ENCODE results near the gene EYA2. TPM values are rescaled to one million over a fixed set of nuclear protein-coding genes. Genes with fewer than 3 reads are reported as not detected.

EYA2 gene
- total and polyA plus RNA-seq, 4 donors = 1.6 to 4.4 (median 2.1) TPM

GRCh38 chr20:47111576-47111975 lies 216.9 kb downstream of the EYA2 start:
- Histone ChIP-seq H3K36me3 (ENCODE audit: control insufficient read depth in 4 of 4, insufficient read depth in 4 of 4, low read length in 4 of 4) (no peaks in the 10 kb centered on the region), H3K27ac (ENCODE audit: low read depth in 1 of 2, low read length in 1 of 2) (no peak overlapping the region), H3K4me3 (no peak overlapping the region), H3K27me3 (ENCODE audit: control insufficient read depth in 3 of 3, insufficient read depth in 3 of 3, low read length in 2 of 3) (no peaks in the 10 kb centered on the region), H3K9ac (ENCODE audit: insufficient read depth in 1 of 2, low read length in 2 of 2) (no peak overlapping the region), H3K9me3 (ENCODE audit: control insufficient read depth in 4 of 4, insufficient read depth in 3 of 4, low read length in 3 of 4) (peaks cover 0 to 20% (median 2%) of the 10 kb centered on the region in 4 donors), H3K4me1 (ENCODE audit: control insufficient read depth in 5 of 5, insufficient read depth in 5 of 5, low read length in 5 of 5) (no peaks in the 10 kb centered on the region)
- ATAC-seq (ENCODE audit: insufficient read depth, low FRiP score) = no peak
- WGBS, 2 donors = 77 to 84% methylated on average over 5 of the region's 5 CpGs
- DNase-seq = no peak
- TF ChIP-seq CTCF (IDR thresholded peaks at IDR 0.05; ENCODE audit: control extremely low read depth, extremely low read depth) = no peak

- TF ChIP-seq CTCF (IDR thresholded peaks at IDR 0.05; ENCODE audit: control extremely low read depth, extremely low read depth) = no peak
- Histone ChIP-seq H3K27me3 (ENCODE audit: control insufficient read depth in 3 of 3, insufficient read depth in 3 of 3, low read length in 2 of 3) (no peaks in the 10 kb centered on the region), H3K36me3 (ENCODE audit: control insufficient read depth in 4 of 4, insufficient read depth in 4 of 4, low read length in 4 of 4) (no peaks in the 10 kb centered on the region), H3K9me3 (ENCODE audit: control insufficient read depth in 4 of 4, insufficient read depth in 3 of 4, low read length in 3 of 4) (peaks cover 0 to 15% (median 2%) of the 10 kb centered on the region in 4 donors), H3K27ac (ENCODE audit: low read depth in 1 of 2, low read length in 1 of 2) (no peak overlapping the region), H3K9ac (ENCODE audit: insufficient read depth in 1 of 2, low read length in 2 of 2) (no peak overlapping the region), H3K4me1 (ENCODE audit: control insufficient read depth in 5 of 5, insufficient read depth in 5 of 5, low read length in 5 of 5) (peaks cover 0 to 11% (median 0%) of the 10 kb centered on the region in 5 donors), H3K4me3 (no peak overlapping the region)
- 67 to 75% methylated on average over 5 of the region's 5 CpGs for WGBS, 2 donors
- DNase-seq (no peak), ATAC-seq (ENCODE audit: insufficient read depth, low FRiP score) (no peak)
These were observed 218.9 kb downstream of the EYA2 start for GRCh38 chr20:47113362-47114109.

GRCh38 chr20:47115694-47116093 lies 221.1 kb downstream of the EYA2 start:
- H3K9ac ChIP-seq (ENCODE audit: insufficient read depth in 1 of 2, low read length in 2 of 2) = no peak overlapping the region
- no peak for TF ChIP-seq CTCF (IDR thresholded peaks at IDR 0.05; ENCODE audit: control extremely low read depth, extremely low read depth)
- 90 to 93% methylated on average over 4 of the region's 4 CpGs for WGBS, 2 donors
- DNase-seq = no peak
- no peak overlapping the region for H3K4me3 ChIP-seq
- H3K4me1 ChIP-seq (ENCODE audit: control insufficient read depth in 5 of 5, insufficient read depth in 5 of 5, low read length in 5 of 5) = peaks cover 0 to 15% (median 2%) of the 10 kb centered on the region in 5 donors
- H3K36me3 ChIP-seq (ENCODE audit: control insufficient read depth in 4 of 4, insufficient read depth in 4 of 4, low read length in 4 of 4) = no peaks in the 10 kb centered on the region
- no peak for ATAC-seq (ENCODE audit: insufficient read depth, low FRiP score)
- H3K9me3 ChIP-seq (ENCODE audit: control insufficient read depth in 4 of 4, insufficient read depth in 3 of 4, low read length in 3 of 4) = peaks cover 0 to 11% (median 2%) of the 10 kb centered on the region in 4 donors
- H3K27ac ChIP-seq (ENCODE audit: low read depth in 1 of 2, low read length in 1 of 2) = no peak overlapping the region
- H3K27me3 ChIP-seq (ENCODE audit: control insufficient read depth in 3 of 3, insufficient read depth in 3 of 3, low read length in 2 of 3) = no peaks in the 10 kb centered on the region
